A549 (cell line): ENCODE results near the gene CCDC43. TPM values are rescaled to one million over a fixed set of nuclear protein-coding genes. Genes with fewer than 3 reads are reported as not detected.
"Not testable (repeated sequence)": the region's sequence is repeated elsewhere in the genome, so short reads cannot be mapped to it uniquely, and the experiment has no call there.

ENCODE experiments used
- ATAC-seq, 2 experiments: fragments of 200-7000 bp in 1 of 2; fragments of >200 bp in 1 of 2; cut with Nextera tagmentation in 1 of 2; cut with Tn5 transposase in 1 of 2; 3 replicates each; pipeline versions ENCODE4 v1.8.0 to v1.9.1; 2018 to 2020; ENCODE audit warnings: mild to moderate bottlenecking in 1 of 2, moderate library complexity in 1 of 2
- CTCF ChIA-PET: fragments of 300-600 bp; sonication (Branson Sonifier 250); formaldehyde crosslinking; extraction: SDS; loops from one replicate; lab custom pipeline; 2021; ENCODE audit warnings: antibody characterized with exemption, inconsistent platforms; lab: Yijun Ruan, JAX
- POLR2A ChIA-PET: fragments of 350-600 bp; formaldehyde crosslinking; extraction: SDS; loops from one replicate; lab custom pipeline; 2021; ENCODE audit warnings: antibody characterized with exemption, inconsistent platforms; lab: Yijun Ruan, JAX
- DNase-seq, 2 experiments: peaks; one replicate each; pipeline versions ENCODE4 v3.0.0 to v3.0.0-alpha.2; 2011 to 2016; ENCODE audit warnings: low read depth in 1 of 2, low spot score in 1 of 2
- FAIRE-seq: peaks from 2 replicates; lab custom pipeline; 2011; peaks lifted over from hg19 to GRCh38; lab: Jason Lieb, UNC
- H3K27ac ChIP-seq, 2 experiments: fragments of >200 bp; sonication (Bioruptor Twin); formaldehyde crosslinking; 3 replicates each; pipeline ENCODE4 v1.5.1; 2016 to 2017
- H3K4me1 ChIP-seq: fragments of >200 bp; sonication (Bioruptor Twin); formaldehyde crosslinking; 3 replicates; pipeline ENCODE4 v1.6.1; 2016
- H3K4me2 ChIP-seq: fragments of >200 bp; sonication (Bioruptor Twin); formaldehyde crosslinking; 3 replicates; pipeline ENCODE4 v1.6.1; 2016
- H3K4me3 ChIP-seq: fragments of >200 bp; sonication (Bioruptor Twin); formaldehyde crosslinking; 3 replicates; pipeline ENCODE4 v1.5.1; 2016
- H3K9me3 ChIP-seq: fragments of >200 bp; sonication (Bioruptor Twin); formaldehyde crosslinking; 3 replicates; pipeline ENCODE4 v1.6.1; 2016
- CBX2 ChIP-seq: fragments of 200-600 bp; sonication (generic); IDR thresholded peaks from 2 replicates; pipeline ENCODE4 v1.6.1; 2016; ENCODE audit warnings: low read depth, mild to moderate bottlenecking, borderline replicate concordance
- CHD4 ChIP-seq: fragments of 200-600 bp; sonication (generic); IDR thresholded peaks from 2 replicates; pipeline ENCODE4 v1.6.1; 2016; ENCODE audit warnings: antibody characterized with exemption, mild to moderate bottlenecking, borderline replicate concordance
- CTCF ChIP-seq: fragments of >200 bp; sonication (Bioruptor Twin); formaldehyde crosslinking; IDR thresholded peaks from 3 replicates; pipeline ENCODE4 v1.5.1; 2016
- EHMT2 ChIP-seq: fragments of 200-600 bp; sonication (generic); IDR thresholded peaks from 2 replicates; pipeline ENCODE4 v1.6.1; 2016; ENCODE audit warnings: antibody characterized with exemption, low read depth, mild to moderate bottlenecking, moderate library complexity
- ESRRA ChIP-seq: fragments of 150-350 bp; IDR thresholded peaks from 2 replicates; pipeline ENCODE4 v1.6.1; 2014; ENCODE audit warnings: mild to moderate bottlenecking, low read length, borderline replicate concordance
- FOSL2 ChIP-seq, 2 experiments: fragments of 450-650 bp in 1 of 2; fragments of >200 bp in 1 of 2; sonication (Bioruptor Twin) in 1 of 2; formaldehyde crosslinking; IDR thresholded peaks; 2 replicates each; pipeline versions ENCODE4 v1.5.0 to v1.6.1; 2016 to 2020; ENCODE audit warnings: mild to moderate bottlenecking in 1 of 2, moderate library complexity in 1 of 2
- FOXS1 ChIP-seq: fragments of 250-450 bp; sonication (Bioruptor Pico); IDR thresholded peaks from 2 replicates; pipeline ENCODE4 v1.5.0; 2020; ENCODE audit warnings: mild to moderate bottlenecking, moderate library complexity
- GATA3 ChIP-seq: IDR thresholded peaks from 2 replicates; pipeline ENCODE4 v1.6.1; 2012; ENCODE audit warnings: borderline replicate concordance
- HDAC2 ChIP-seq: fragments of 200-600 bp; sonication (generic); IDR thresholded peaks from 2 replicates; pipeline ENCODE4 v1.6.1; 2016
- JUN ChIP-seq, 2 experiments: fragments of >200 bp; sonication (Bioruptor Twin); formaldehyde crosslinking; IDR thresholded peaks; 2 replicates in 1 of 2; 3 replicates in 1 of 2; pipeline ENCODE4 v1.6.1; 2016 to 2017
- JUNB ChIP-seq: fragments of >200 bp; sonication (Bioruptor Twin); formaldehyde crosslinking; IDR thresholded peaks from 2 replicates; pipeline ENCODE4 v1.6.1; 2016
- KDM1A ChIP-seq: fragments of 200-600 bp; sonication (generic); IDR thresholded peaks from 2 replicates; pipeline ENCODE4 v1.6.1; 2016; ENCODE audit warnings: low read depth, mild to moderate bottlenecking
- KDM5A ChIP-seq: fragments of 200-600 bp; sonication (generic); IDR thresholded peaks from 2 replicates; pipeline ENCODE4 v1.6.1; 2016; ENCODE audit warnings: antibody characterized with exemption, mild to moderate bottlenecking
- MAFK ChIP-seq: fragments of 450-650 bp; IDR thresholded peaks from 2 replicates; pipeline ENCODE4 v1.6.1; 2014; ENCODE audit not compliant: partially characterized antibody
- NFE2L2 ChIP-seq: fragments of 150-350 bp; conservative IDR thresholded peaks from 2 replicates; pipeline ENCODE4 v1.6.1; 2014; ENCODE audit warnings: low read length
- PHF8 ChIP-seq: fragments of 200-600 bp; sonication (generic); IDR thresholded peaks from 2 replicates; pipeline ENCODE4 v1.6.1; 2016; ENCODE audit warnings: low read depth, mild to moderate bottlenecking, antibody characterized with exemption, moderate library complexity, borderline replicate concordance
- POLR2A ChIP-seq: IDR thresholded peaks from 2 replicates; pipeline ENCODE4 v1.6.1; 2012; ENCODE audit warnings: mild to moderate bottlenecking, low read length
- POLR2AphosphoS2 ChIP-seq: conservative IDR thresholded peaks from 2 replicates; pipeline ENCODE4 v1.6.1; 2012; ENCODE audit warnings: low read length, improper control_type of control experiment, inconsistent platforms
- REST ChIP-seq: fragments of 200-600 bp; sonication (generic); IDR thresholded peaks from 2 replicates; pipeline ENCODE4 v1.6.1; 2016; ENCODE audit warnings: antibody characterized with exemption, mild to moderate bottlenecking, moderate library complexity
- RFX5 ChIP-seq: fragments of 450-650 bp; IDR thresholded peaks from 2 replicates; pipeline ENCODE4 v1.7.1; 2014; ENCODE audit warnings: antibody characterized with exemption, mild to moderate bottlenecking, moderate library complexity
- RNF2 ChIP-seq: fragments of 200-600 bp; sonication (generic); IDR thresholded peaks from 2 replicates; pipeline ENCODE4 v1.6.1; 2016; ENCODE audit warnings: low read depth, mild to moderate bottlenecking, antibody characterized with exemption, moderate library complexity, borderline replicate concordance
- SREBF2 ChIP-seq: fragments of 450-650 bp; IDR thresholded peaks from 2 replicates; pipeline ENCODE4 v1.6.1; 2014; ENCODE audit warnings: mild to moderate bottlenecking, moderate library complexity
- TFCP2L1 ChIP-seq: fragments of 250-450 bp; sonication (Bioruptor Pico); IDR thresholded peaks from 2 replicates; pipeline ENCODE4 v1.5.0; 2021; ENCODE audit warnings: mild to moderate bottlenecking
- USF2 ChIP-seq: fragments of 450-650 bp; IDR thresholded peaks from 2 replicates; pipeline ENCODE4 v1.6.1; 2014; ENCODE audit warnings: antibody characterized with exemption
- ZC3H11A ChIP-seq: fragments of 450-650 bp; IDR thresholded peaks from 2 replicates; pipeline ENCODE4 v1.6.1; 2014; ENCODE audit warnings: antibody characterized with exemption, mild to moderate bottlenecking
- ZFP36 ChIP-seq: fragments of 450-650 bp; IDR thresholded peaks from 2 replicates; pipeline ENCODE4 v1.6.1; 2014; ENCODE audit warnings: borderline replicate concordance; ENCODE audit not compliant: partially characterized antibody
- ZNF302 ChIP-seq: fragments of 250-450 bp; sonication (Bioruptor Pico); IDR thresholded peaks from 2 replicates; pipeline ENCODE4 v1.9.0; 2021; ENCODE audit warnings: inconsistent platforms, mild to moderate bottlenecking, moderate library complexity
- WGBS: methylation state at CpG from one replicate; pipeline ENCODE4 v1.1.6; 2017; ENCODE audit errors: missing lambda C conversion rate; 5-methylcytosine and 5-hydroxymethylcytosine counted together
- polyA plus RNA-seq, 4 experiments: library from polyadenylated mRNA; depleted of rRNA in 3 of 4; stranded (reverse); fragments of >200 nt; fragmentation: RNase III in 1 of 4; extraction: RNeasy Plus Mini Kit Qiagen cat#74134 plus additional on column Dnase treatment in 1 of 4; gene quantifications; 2 replicates in 3 of 4; 3 replicates in 1 of 4; pipeline ENCODE4 v1.2.3, GENCODE V29; 2011 to 2017

The CCDC43 gene
- polyA plus RNA-seq, 2 of the 4 experiments (the other 2 are of a cell fraction) = 34.3 to 37.3 TPM

DNA sequence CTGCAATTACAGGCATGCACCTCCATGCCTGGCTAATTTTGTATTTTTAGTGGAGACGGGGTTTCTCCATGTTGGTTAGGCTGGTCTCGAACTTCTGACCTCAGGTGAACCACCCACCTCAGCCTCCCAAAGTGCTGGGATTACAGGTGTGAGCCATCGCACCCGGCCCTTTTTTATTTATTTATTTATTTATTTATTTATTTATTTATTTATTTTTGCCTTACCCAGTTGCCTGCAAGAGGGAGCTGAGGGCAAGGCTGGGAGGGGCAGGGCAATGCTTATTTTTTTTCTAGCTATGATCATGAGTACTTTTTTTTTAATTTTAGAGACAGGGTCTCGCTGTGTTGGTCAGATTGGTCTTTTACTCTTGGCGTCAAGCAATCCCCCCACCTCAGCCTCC is 36.5 kb upstream of the CCDC43 start:
- H3K4me2 ChIP-seq, H3K9me3 ChIP-seq, ATAC-seq, FAIRE-seq, POLR2A ChIA-PET, DNase-seq, H3K4me1 ChIP-seq, H3K27ac ChIP-seq, H3K4me3 ChIP-seq: not testable (repeated sequence)
- CTCF ChIA-PET = interaction anchor here (1.8 kb wide), 1 partner anchor 9 kb away, joined by 5 read pairs; no protein-coding TSS in a partner anchor
- 89% methylated on average over 6 of the region's 6 CpGs for WGBS
- TF ChIP-seq ZC3H11A = peak; percentile 72

DNA sequence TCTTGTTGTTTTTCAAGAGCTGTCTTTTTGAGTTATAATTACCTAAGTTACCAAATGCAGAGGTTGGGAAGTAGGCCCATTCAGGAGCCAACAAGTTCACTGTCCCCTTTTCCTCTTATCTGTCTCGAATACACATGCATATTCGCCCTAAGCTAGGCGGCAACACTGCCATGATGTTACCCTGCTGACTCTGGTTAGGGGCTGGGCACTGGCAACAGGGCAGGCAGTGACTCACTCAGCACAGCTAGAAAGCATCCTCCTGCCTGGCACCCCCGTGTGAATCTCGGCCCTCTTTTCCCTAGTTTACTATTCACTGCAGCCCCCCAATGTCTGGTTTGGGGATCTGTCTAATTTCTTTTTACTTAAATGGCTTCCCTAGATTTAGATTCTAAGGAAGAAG is 32.7 kb upstream of the CCDC43 start:
- 60% methylated on average over 5 of the region's 5 CpGs for whole genome bisulfite sequencing
- no peak for DNase-seq
- H3K27ac ChIP-seq = no peak overlapping the region
- ChIA-PET CTCF (interaction anchor here (0.6 to 1.8 kb wide), 3 partner anchors 15 to 113 kb away, joined by 3 to 4 read pairs (median 4); no protein-coding TSS in a partner anchor), POLR2A (no interaction called here)
- TF ChIP-seq FOXS1 (CRISPR knock-in tag) (no peak), TFCP2L1 (CRISPR knock-in tag) (no peak), JUN (IDR thresholded peaks at IDR 0.05) (no peak), SREBF2 (no peak), PHF8 (no peak), CHD4 (no peak), EHMT2 (no peak), JUNB (no peak), NFE2L2 (no peak), USF2 (no peak), FOSL2 (IDR thresholded peaks at IDR 0.05) (no peak), FOSL2 (CRISPR knock-in tag; IDR thresholded peaks at IDR 0.05) (no peak), GATA3 (no peak), KDM5A (no peak), HDAC2 (no peak)
- H3K4me1 ChIP-seq = no peaks in the 10 kb centered on the region
- no peaks in the 10 kb centered on the region for H3K9me3 ChIP-seq
- ATAC-seq = 0 out of 6 replicates have a peak, but pooled peaks of 1 of the 2 experiments have one; percentile 20
- no peak overlapping the region for H3K4me3 ChIP-seq
- no peak overlapping the region for H3K4me2 ChIP-seq
- FAIRE-seq = no peak

GRCh38 chr17:44719444-44719843 is 29.9 kb upstream of the CCDC43 start:
- no peak overlapping the region for H3K27ac ChIP-seq
- no peak overlapping the region for H3K4me2 ChIP-seq
- H3K9me3 ChIP-seq = no peaks in the 10 kb centered on the region
- DNase-seq (no peak), ATAC-seq (no peak), FAIRE-seq (no peak)
- H3K4me1 ChIP-seq = no peaks in the 10 kb centered on the region
- H3K4me3 ChIP-seq = no peak overlapping the region
- POLR2A ChIA-PET = interaction anchor here (0.7 kb wide), 1 partner anchor 52 kb away, joined by 4 read pairs; no protein-coding TSS in a partner anchor
- TF ChIP-seq ZFP36 (no peak), JUN (IDR thresholded peaks at IDR 0.05) (no peak), ZNF302 (CRISPR knock-in tag) (no peak), CBX2 (no peak), KDM1A (no peak), FOXS1 (CRISPR knock-in tag) (no peak), MAFK (no peak), POLR2A (no peak), RNF2 (no peak), ESRRA (no peak), RFX5 (no peak), POLR2AphosphoS2 (no peak), CTCF (no peak), REST (no peak)
- CTCF ChIA-PET = interaction anchor here (1.0 to 1.8 kb wide), 5 partner anchors 10 to 55 kb away, joined by 3 to 5 read pairs (median 3); no protein-coding TSS in a partner anchor
- 86% methylated on average over 1 of the region's 1 CpG for WGBS
